ENCODE measurements around the gene ASTN2. TPM values are rescaled to one million over a fixed set of nuclear protein-coding genes. Genes with fewer than 3 reads are reported as not detected.

Gene ASTN2
- polyA plus RNA-seq, 1 donor from 2014 or later: 6.8 TPM

- Histone ChIP-seq H3K27ac (ENCODE audit: low read length) (no peak overlapping the region), H3K36me3 (ENCODE audit: insufficient read depth, low read length) (no peaks in the 10 kb centered on the region), H3K27me3 (ENCODE audit: insufficient read depth, low read depth, low read length) (no peaks in the 10 kb centered on the region), H3K9ac (ENCODE audit: low read length) (no peak overlapping the region), H3F3A (ENCODE audit: insufficient read depth, low read length, poor library complexity, severe bottlenecking) (no peaks in the 10 kb centered on the region), H3K4me3 (ENCODE audit: low read length) (no peak overlapping the region), H3K9me2 (ENCODE audit: insufficient read depth, low read length) (no peaks in the 10 kb centered on the region), H2AFZ (ENCODE audit: low read depth, low read length) (no peak overlapping the region), H3K79me2 (replicated peaks; ENCODE audit: insufficient read depth, low read length) (no peaks in the 10 kb centered on the region), H4K20me1 (ENCODE audit: insufficient read depth) (no peaks in the 10 kb centered on the region), H3K9me3 (ENCODE audit: low read length) (no peaks in the 10 kb centered on the region), H3K4me2 (ENCODE audit: low read length) (no peak overlapping the region)
- no peak for TF ChIP-seq EP300 (conservative IDR thresholded peaks at IDR 0.05; ENCODE audit: poor library complexity, severe bottlenecking)
These were observed 145.9 kb downstream of the ASTN2 start for GRCh38 chr9:117268847-117269446.

GRCh38 chr9:117266855-117267497 lies 147.9 kb downstream of the ASTN2 start:
- Histone ChIP-seq H3K9me3 (ENCODE audit: low read length) (no peaks in the 10 kb centered on the region), H2AFZ (ENCODE audit: low read depth, low read length) (no peak overlapping the region), H3K79me2 (replicated peaks; ENCODE audit: insufficient read depth, low read length) (no peaks in the 10 kb centered on the region), H3K9me2 (ENCODE audit: insufficient read depth, low read length) (no peaks in the 10 kb centered on the region), H3K36me3 (ENCODE audit: insufficient read depth, low read length) (no peaks in the 10 kb centered on the region), H3K4me3 (ENCODE audit: low read length) (no peak overlapping the region), H3K27me3 (ENCODE audit: insufficient read depth, low read depth, low read length) (no peaks in the 10 kb centered on the region), H3K9ac (ENCODE audit: low read length) (no peak overlapping the region), H3K4me2 (ENCODE audit: low read length) (no peak overlapping the region), H4K20me1 (ENCODE audit: insufficient read depth) (no peaks in the 10 kb centered on the region), H3F3A (ENCODE audit: insufficient read depth, low read length, poor library complexity, severe bottlenecking) (no peaks in the 10 kb centered on the region), H3K27ac (ENCODE audit: low read length) (no peak overlapping the region)
- no peak for TF ChIP-seq EP300 (conservative IDR thresholded peaks at IDR 0.05; ENCODE audit: poor library complexity, severe bottlenecking)
- TF ChIP-seq MXI1 (conservative IDR thresholded peaks at IDR 0.05; ENCODE audit: poor library complexity, severe bottlenecking): no peak
- no peak for TF ChIP-seq EZH2 (IDR thresholded peaks at IDR 0.05; ENCODE audit: borderline replicate concordance, insufficient read depth, low read length, poor library complexity, severe bottlenecking)
- no peak for TF ChIP-seq CTCF (IDR thresholded peaks at IDR 0.05; ENCODE audit: poor library complexity, severe bottlenecking)
- TF ChIP-seq RAD21 (conservative IDR thresholded peaks at IDR 0.05): no peak
- TF ChIP-seq, protein P1, sequence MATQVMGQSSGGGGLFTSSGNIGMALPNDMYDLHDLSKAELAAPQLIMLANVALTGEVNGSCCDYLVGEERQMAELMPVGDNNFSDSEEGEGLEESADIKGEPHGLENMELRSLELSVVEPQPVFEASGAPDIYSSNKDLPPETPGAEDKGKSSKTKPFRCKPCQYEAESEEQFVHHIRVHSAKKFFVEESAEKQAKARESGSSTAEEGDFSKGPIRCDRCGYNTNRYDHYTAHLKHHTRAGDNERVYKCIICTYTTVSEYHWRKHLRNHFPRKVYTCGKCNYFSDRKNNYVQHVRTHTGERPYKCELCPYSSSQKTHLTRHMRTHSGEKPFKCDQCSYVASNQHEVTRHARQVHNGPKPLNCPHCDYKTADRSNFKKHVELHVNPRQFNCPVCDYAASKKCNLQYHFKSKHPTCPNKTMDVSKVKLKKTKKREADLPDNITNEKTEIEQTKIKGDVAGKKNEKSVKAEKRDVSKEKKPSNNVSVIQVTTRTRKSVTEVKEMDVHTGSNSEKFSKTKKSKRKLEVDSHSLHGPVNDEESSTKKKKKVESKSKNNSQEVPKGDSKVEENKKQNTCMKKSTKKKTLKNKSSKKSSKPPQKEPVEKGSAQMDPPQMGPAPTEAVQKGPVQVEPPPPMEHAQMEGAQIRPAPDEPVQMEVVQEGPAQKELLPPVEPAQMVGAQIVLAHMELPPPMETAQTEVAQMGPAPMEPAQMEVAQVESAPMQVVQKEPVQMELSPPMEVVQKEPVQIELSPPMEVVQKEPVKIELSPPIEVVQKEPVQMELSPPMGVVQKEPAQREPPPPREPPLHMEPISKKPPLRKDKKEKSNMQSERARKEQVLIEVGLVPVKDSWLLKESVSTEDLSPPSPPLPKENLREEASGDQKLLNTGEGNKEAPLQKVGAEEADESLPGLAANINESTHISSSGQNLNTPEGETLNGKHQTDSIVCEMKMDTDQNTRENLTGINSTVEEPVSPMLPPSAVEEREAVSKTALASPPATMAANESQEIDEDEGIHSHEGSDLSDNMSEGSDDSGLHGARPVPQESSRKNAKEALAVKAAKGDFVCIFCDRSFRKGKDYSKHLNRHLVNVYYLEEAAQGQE (IDR thresholded peaks at IDR 0.05; ENCODE audit: borderline replicate concordance): no peak
- no peak for TF ChIP-seq POLR2AphosphoS5 (IDR thresholded peaks at IDR 0.05)
- TF ChIP-seq SMC3 (conservative IDR thresholded peaks at IDR 0.05; ENCODE audit: poor library complexity): no peak
- TF ChIP-seq TAF1 (IDR thresholded peaks at IDR 0.05; ENCODE audit: low read depth): no peak
